Measurements from ENCODE around the gene GRPEL1. TPM values are rescaled to one million over a fixed set of nuclear protein-coding genes. Genes with fewer than 3 reads are reported as not detected.

GRPEL1 gene
- total RNA-seq, 2 experiments from 2014 or later, result 27.4 to 43.7 TPM

- TF ChIP-seq, protein P1, sequence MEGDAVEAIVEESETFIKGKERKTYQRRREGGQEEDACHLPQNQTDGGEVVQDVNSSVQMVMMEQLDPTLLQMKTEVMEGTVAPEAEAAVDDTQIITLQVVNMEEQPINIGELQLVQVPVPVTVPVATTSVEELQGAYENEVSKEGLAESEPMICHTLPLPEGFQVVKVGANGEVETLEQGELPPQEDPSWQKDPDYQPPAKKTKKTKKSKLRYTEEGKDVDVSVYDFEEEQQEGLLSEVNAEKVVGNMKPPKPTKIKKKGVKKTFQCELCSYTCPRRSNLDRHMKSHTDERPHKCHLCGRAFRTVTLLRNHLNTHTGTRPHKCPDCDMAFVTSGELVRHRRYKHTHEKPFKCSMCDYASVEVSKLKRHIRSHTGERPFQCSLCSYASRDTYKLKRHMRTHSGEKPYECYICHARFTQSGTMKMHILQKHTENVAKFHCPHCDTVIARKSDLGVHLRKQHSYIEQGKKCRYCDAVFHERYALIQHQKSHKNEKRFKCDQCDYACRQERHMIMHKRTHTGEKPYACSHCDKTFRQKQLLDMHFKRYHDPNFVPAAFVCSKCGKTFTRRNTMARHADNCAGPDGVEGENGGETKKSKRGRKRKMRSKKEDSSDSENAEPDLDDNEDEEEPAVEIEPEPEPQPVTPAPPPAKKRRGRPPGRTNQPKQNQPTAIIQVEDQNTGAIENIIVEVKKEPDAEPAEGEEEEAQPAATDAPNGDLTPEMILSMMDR (conservative IDR thresholded peaks at IDR 0.05; ENCODE audit: low read length), result no peak
- no peak for DNase-seq (ENCODE audit: low spot score)
- POLR2A ChIA-PET, result no interaction called here
- BruUV-seq (replicated peaks), result no TSS peak
- Histone ChIP-seq H3K79me2 (ENCODE audit: insufficient read depth, low read depth, low read length) (no peaks in the 10 kb centered on the region), H4K20me1 (ENCODE audit: insufficient read depth, low read length) (no peaks in the 10 kb centered on the region), H3K9me2 (ENCODE audit: insufficient read depth, low read length) (no peaks in the 10 kb centered on the region), H2AFZ (ENCODE audit: low read length) (no peak overlapping the region), H3K36me3 (ENCODE audit: insufficient read depth, low read length) (no peaks in the 10 kb centered on the region), H3K9me3 (ENCODE audit: low read length) (no peaks in the 10 kb centered on the region), H3K4me3 (ENCODE audit: low read depth, low read length, poor library complexity, severe bottlenecking) (no peak overlapping the region), H3K4me2 (ENCODE audit: low read length) (no peak overlapping the region), H3K4me1 (ENCODE audit: insufficient read depth, low read length, poor library complexity, severe bottlenecking) (no peaks in the 10 kb centered on the region), H3K27ac (ENCODE audit: low read depth, low read length, poor library complexity, severe bottlenecking) (no peak overlapping the region)
- CTCF ChIA-PET (ENCODE audit: unreplicated experiment), result no interaction called here
- intact Hi-C loops (cut with micrococcal nuclease; ENCODE audit: unreplicated experiment), result loop anchor here (10.0 kb wide), 1 partner anchor 843 kb away; the partner anchor contains the start of gene WFS1
Measured at GRCh38 chr4:7108046-7108625, 40.3 kb upstream of the GRPEL1 start.

GRCh38 chr4:7107166-7107905, 39.5 kb upstream of the GRPEL1 start:
- H3K4me3 ChIP-seq (ENCODE audit: low read depth, low read length, poor library complexity, severe bottlenecking), result no peak overlapping the region
- intact Hi-C loops (cut with micrococcal nuclease; ENCODE audit: unreplicated experiment), result loop anchor here (10.0 kb wide), 1 partner anchor 843 kb away; the partner anchor contains the start of gene WFS1
- no peak overlapping the region for H3K4me2 ChIP-seq (ENCODE audit: low read length)
- H4K20me1 ChIP-seq (ENCODE audit: insufficient read depth, low read length), result no peaks in the 10 kb centered on the region
- no peaks in the 10 kb centered on the region for H3K9me2 ChIP-seq (ENCODE audit: insufficient read depth, low read length)
- no peaks in the 10 kb centered on the region for H3K9me3 ChIP-seq (ENCODE audit: low read length)
- TF ChIP-seq, protein P1 (conservative IDR thresholded peaks at IDR 0.05; ENCODE audit: low read length), result no peak
- TF ChIP-seq EZH2phosphoT487 (IDR thresholded peaks at IDR 0.05; ENCODE audit: borderline replicate concordance, low read depth, low read length), result no peak
- POLR2A ChIA-PET, result interaction anchor here (0.6 kb wide), 2 partner anchors 69 to 105 kb away, joined by 3 to 4 read pairs; no protein-coding TSS in a partner anchor
- DNase-seq (ENCODE audit: low spot score), result no peak
- no peak overlapping the region for H3K27ac ChIP-seq (ENCODE audit: low read depth, low read length, poor library complexity, severe bottlenecking)
- H3K79me2 ChIP-seq (ENCODE audit: insufficient read depth, low read depth, low read length), result no peaks in the 10 kb centered on the region
- peaks cover 6% of the 10 kb centered on the region for H3K4me1 ChIP-seq (ENCODE audit: insufficient read depth, low read length, poor library complexity, severe bottlenecking)
- no TSS peak for BruUV-seq (replicated peaks)
- no peak overlapping the region for H2AFZ ChIP-seq (ENCODE audit: low read length)
- CTCF ChIA-PET (ENCODE audit: unreplicated experiment), result no interaction called here
- no peaks in the 10 kb centered on the region for H3K36me3 ChIP-seq (ENCODE audit: insufficient read depth, low read length)

DNA sequence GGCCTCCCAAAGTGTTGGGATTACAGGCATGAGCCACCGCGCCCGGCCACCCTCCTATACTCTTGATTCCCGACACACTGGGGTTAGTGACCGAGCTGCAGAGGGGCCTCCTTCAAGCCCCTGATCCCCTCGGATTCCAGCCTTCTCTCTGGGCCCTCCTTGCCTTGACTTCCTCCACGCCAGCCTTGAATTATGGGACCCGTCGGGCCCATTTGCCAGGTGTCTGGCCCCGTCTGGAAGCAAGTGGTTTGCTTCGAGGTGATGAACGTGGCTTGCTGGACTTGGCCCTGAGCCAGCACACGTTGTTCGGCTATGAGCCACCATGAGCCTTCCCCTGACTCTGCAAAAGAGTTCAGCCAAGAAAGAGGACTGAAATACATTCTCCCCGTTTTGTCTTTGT, 37.4 kb upstream of the GRPEL1 start:
- TF ChIP-seq EZH2phosphoT487 (IDR thresholded peaks at IDR 0.05; ENCODE audit: borderline replicate concordance, low read depth, low read length), result no peak
- TF ChIP-seq, protein P1 (conservative IDR thresholded peaks at IDR 0.05; ENCODE audit: low read length), result no peak
- no TSS peak for BruUV-seq (replicated peaks)
- DNase-seq (ENCODE audit: low spot score), result no peak
- H2AFZ ChIP-seq (ENCODE audit: low read length), result no peak overlapping the region
- no peak overlapping the region for H3K4me2 ChIP-seq (ENCODE audit: low read length)
- H3K4me3 ChIP-seq (ENCODE audit: low read depth, low read length, poor library complexity, severe bottlenecking), result no peak overlapping the region
- no peaks in the 10 kb centered on the region for H3K36me3 ChIP-seq (ENCODE audit: insufficient read depth, low read length)
- no peaks in the 10 kb centered on the region for H4K20me1 ChIP-seq (ENCODE audit: insufficient read depth, low read length)
- H3K79me2 ChIP-seq (ENCODE audit: insufficient read depth, low read depth, low read length), result no peaks in the 10 kb centered on the region
- H3K27ac ChIP-seq (ENCODE audit: low read depth, low read length, poor library complexity, severe bottlenecking), result no peak overlapping the region
- H3K4me1 ChIP-seq (ENCODE audit: insufficient read depth, low read length, poor library complexity, severe bottlenecking), result peaks cover 13% of the 10 kb centered on the region
- H3K9me3 ChIP-seq (ENCODE audit: low read length), result no peaks in the 10 kb centered on the region
- H3K9me2 ChIP-seq (ENCODE audit: insufficient read depth, low read length), result no peaks in the 10 kb centered on the region
- intact Hi-C loops (cut with micrococcal nuclease; ENCODE audit: unreplicated experiment), result loop anchor here (10.0 kb wide), 1 partner anchor 840 kb away; the partner anchor contains the start of gene WFS1
- CTCF ChIA-PET (ENCODE audit: unreplicated experiment), result no interaction called here
- POLR2A ChIA-PET, result interaction anchor here (0.5 kb wide), 1 partner anchor 1185 kb away, joined by 7 read pairs; no protein-coding TSS in a partner anchor

Data from OCI-LY7 (cell line).